Smooth muscle cell (in vitro differentiated cells): ENCODE measurements around the gene RENBP. TPM values are rescaled to one million over a fixed set of nuclear protein-coding genes. Genes with fewer than 3 reads are reported as not detected.

Experiments used
- DNase-seq: peaks from one replicate; lab custom pipeline; 2025; ENCODE audit not compliant: unreplicated experiment; lab: John Stamatoyannopoulos, UW
- H2AFZ ChIP-seq: fragments of 200-600 bp; sonication (generic); 2 replicates; pipeline ENCODE4 v1.6.0; 2016; ENCODE audit warnings: antibody characterized with exemption, low read depth, mild to moderate bottlenecking
- H3F3A ChIP-seq: fragments of 200-600 bp; sonication (generic); 2 replicates; pipeline ENCODE4 v1.6.0; 2017; ENCODE audit warnings: antibody characterized with exemption, low read depth
- H3K27ac ChIP-seq: fragments of 200-600 bp; sonication (generic); 2 replicates; pipeline ENCODE4 v1.5.1; 2016; ENCODE audit warnings: low read depth, mild to moderate bottlenecking
- H3K27me3 ChIP-seq: fragments of 200-600 bp; sonication (generic); 2 replicates; pipeline ENCODE4 v1.6.1; 2016; ENCODE audit warnings: low read depth, mild to moderate bottlenecking
- H3K36me3 ChIP-seq: fragments of 200-600 bp; sonication (generic); 2 replicates; pipeline ENCODE4 v1.5.1; 2016; ENCODE audit warnings: low read depth
- H3K4me1 ChIP-seq: fragments of 200-600 bp; sonication (generic); 2 replicates; pipeline ENCODE4 v1.5.1; 2016; ENCODE audit warnings: low read depth
- H3K4me2 ChIP-seq: fragments of 200-600 bp; sonication (generic); 2 replicates; pipeline ENCODE4 v1.6.0; 2016; ENCODE audit warnings: mild to moderate bottlenecking
- H3K4me3 ChIP-seq: fragments of 200-600 bp; sonication (generic); 2 replicates; pipeline ENCODE4 v1.5.1; 2016; ENCODE audit warnings: mild to moderate bottlenecking
- H3K79me2 ChIP-seq: fragments of 200-600 bp; sonication (generic); 2 replicates; pipeline ENCODE4 v1.6.0; 2016; ENCODE audit warnings: low read depth, mild to moderate bottlenecking
- H3K9ac ChIP-seq: fragments of 200-600 bp; sonication (generic); 2 replicates; pipeline ENCODE4 v1.6.0; 2016; ENCODE audit warnings: low read depth
- H3K9me3 ChIP-seq: fragments of 200-600 bp; sonication (generic); replicated peaks from 2 replicates; pipeline ENCODE4 v1.5.1; 2016; ENCODE audit warnings: low read depth
- H4K20me1 ChIP-seq: fragments of 200-600 bp; sonication (generic); 2 replicates; pipeline ENCODE4 v1.6.0; 2016; ENCODE audit warnings: low read depth
- WGBS: methylation state at CpG from one replicate; pipeline ENCODE4 v1.1.7; 2016; ENCODE audit warnings: low lambda C conversion rate; 5-methylcytosine and 5-hydroxymethylcytosine counted together
- polyA plus RNA-seq: library from polyadenylated mRNA; unstranded; fragments of >200 nt; fragmentation: Nextera tagmentation; extraction: Ambion mirVana; gene quantifications from 2 replicates; pipeline ENCODE4 v1.2.1, GENCODE V29; 2016
- total RNA-seq: library from RNA; depleted of rRNA; stranded (reverse); fragments of >200 nt; gene quantifications from 2 replicates; pipeline ENCODE4 v1.2.3, GENCODE V29; 2014
- TF ChIP-seq, protein P1 (sequence below): fragments of 200-600 bp; sonication (generic); IDR thresholded peaks from 2 replicates; pipeline ENCODE4 v1.5.1; 2017; ENCODE audit warnings: borderline replicate concordance, mild to moderate bottlenecking, antibody characterized with exemption; ENCODE audit not compliant: insufficient read depth, poor library complexity, severe bottlenecking

The RENBP gene
- total and polyA plus RNA-seq, 2 experiments from 2014 or later, result 0.11 TPM; not detected in 1

DNA sequence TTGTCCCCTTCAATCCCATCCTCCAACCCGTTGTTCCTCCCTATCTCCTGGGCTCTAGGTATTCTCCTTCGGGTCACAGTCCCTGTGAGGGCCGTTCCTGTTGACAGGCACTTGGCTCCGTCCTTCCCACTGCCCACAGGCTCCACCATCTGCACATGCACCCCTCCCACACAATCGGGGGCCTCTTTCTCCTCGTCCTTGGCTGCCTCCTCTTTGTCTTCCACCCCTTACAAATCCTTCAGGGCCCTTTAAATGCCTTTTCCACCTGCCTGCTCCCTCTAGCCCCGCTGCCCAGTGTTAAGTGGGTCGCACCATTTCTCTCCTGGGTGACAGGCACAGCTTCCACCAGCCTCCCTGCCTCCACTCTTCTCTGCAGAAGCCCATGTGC is 42.7 kb downstream of the RENBP start:
- H3K27ac ChIP-seq, result no peak overlapping the region
- no peaks in the 10 kb centered on the region for H3K4me1 ChIP-seq
- H3K9me3 ChIP-seq, result no peaks in the 10 kb centered on the region
- TF ChIP-seq, protein P1, sequence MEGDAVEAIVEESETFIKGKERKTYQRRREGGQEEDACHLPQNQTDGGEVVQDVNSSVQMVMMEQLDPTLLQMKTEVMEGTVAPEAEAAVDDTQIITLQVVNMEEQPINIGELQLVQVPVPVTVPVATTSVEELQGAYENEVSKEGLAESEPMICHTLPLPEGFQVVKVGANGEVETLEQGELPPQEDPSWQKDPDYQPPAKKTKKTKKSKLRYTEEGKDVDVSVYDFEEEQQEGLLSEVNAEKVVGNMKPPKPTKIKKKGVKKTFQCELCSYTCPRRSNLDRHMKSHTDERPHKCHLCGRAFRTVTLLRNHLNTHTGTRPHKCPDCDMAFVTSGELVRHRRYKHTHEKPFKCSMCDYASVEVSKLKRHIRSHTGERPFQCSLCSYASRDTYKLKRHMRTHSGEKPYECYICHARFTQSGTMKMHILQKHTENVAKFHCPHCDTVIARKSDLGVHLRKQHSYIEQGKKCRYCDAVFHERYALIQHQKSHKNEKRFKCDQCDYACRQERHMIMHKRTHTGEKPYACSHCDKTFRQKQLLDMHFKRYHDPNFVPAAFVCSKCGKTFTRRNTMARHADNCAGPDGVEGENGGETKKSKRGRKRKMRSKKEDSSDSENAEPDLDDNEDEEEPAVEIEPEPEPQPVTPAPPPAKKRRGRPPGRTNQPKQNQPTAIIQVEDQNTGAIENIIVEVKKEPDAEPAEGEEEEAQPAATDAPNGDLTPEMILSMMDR, result no peak
- no peaks in the 10 kb centered on the region for H3K79me2 ChIP-seq
- H3F3A ChIP-seq, result no peaks in the 10 kb centered on the region
- H3K9ac ChIP-seq, result no peak overlapping the region
- H3K27me3 ChIP-seq, result no peaks in the 10 kb centered on the region
- no peak overlapping the region for H3K4me2 ChIP-seq
- 70% methylated on average over 8 of the region's 8 CpGs for WGBS
- no peak overlapping the region for H2AFZ ChIP-seq
- no peaks in the 10 kb centered on the region for H4K20me1 ChIP-seq
- no peak for DNase-seq
- no peaks in the 10 kb centered on the region for H3K36me3 ChIP-seq
- H3K4me3 ChIP-seq, result no peak overlapping the region

DNA sequence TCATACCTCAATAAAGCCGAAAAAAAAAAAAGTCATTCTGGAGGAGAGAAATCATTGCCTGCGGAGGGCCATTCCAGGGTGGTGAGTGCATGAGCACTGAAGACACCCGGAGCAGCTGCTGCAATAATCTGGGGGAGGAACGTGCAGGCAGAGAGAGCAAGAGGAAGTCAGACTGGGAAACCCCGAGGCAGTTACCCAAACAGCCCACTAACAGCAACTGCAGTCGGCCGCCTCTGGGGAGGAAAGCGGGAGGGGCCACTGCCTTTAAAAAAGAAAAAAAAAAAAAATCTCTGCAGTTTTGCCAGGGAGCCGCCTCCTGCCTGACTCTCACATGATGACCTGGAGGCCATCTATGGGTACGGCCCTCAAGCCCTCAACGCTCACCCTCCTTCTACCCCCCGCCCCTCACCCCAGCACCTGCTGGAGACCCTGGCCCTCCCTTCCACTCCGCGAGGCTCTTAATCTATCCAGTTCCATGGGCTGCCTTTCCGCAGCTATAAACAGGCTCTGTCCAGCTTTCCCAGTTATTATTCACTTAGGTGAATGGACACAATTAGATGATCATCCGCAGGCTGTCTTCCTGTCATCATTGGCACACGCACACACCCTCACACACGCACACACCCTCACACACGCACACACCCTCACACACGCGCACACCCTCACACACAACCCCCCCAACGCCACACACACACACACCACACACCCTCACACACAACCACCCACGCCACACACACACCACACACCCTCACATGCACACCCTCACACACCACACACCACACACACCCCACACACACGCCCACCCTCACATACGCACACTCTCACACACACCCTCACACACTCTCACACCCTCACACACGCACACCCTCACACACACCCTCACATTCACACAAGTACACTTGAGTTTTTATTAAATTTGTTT is 43.4 kb downstream of the RENBP start:
- H3K4me1 ChIP-seq, result no peaks in the 10 kb centered on the region
- H3K4me2 ChIP-seq, result peak overlapping the region; percentile 44
- H3K9ac ChIP-seq, result no peak overlapping the region
- no peaks in the 10 kb centered on the region for H3F3A ChIP-seq
- DNase-seq, result no peak
- no peaks in the 10 kb centered on the region for H3K27me3 ChIP-seq
- no peak overlapping the region for H2AFZ ChIP-seq
- WGBS, result 60% methylated on average over 18 of the region's 26 CpGs
- TF ChIP-seq, protein P1, result no peak
- H3K27ac ChIP-seq, result peak overlapping the region; percentile 42
- H3K4me3 ChIP-seq, result no peak overlapping the region
- no peaks in the 10 kb centered on the region for H3K9me3 ChIP-seq
- no peaks in the 10 kb centered on the region for H3K36me3 ChIP-seq
- no peaks in the 10 kb centered on the region for H4K20me1 ChIP-seq
- H3K79me2 ChIP-seq, result no peaks in the 10 kb centered on the region

GRCh38 chrX:153897899-153898298 is 46.5 kb downstream of the RENBP start:
- no peak overlapping the region for H2AFZ ChIP-seq
- TF ChIP-seq, protein P1, result no peak
- H3K9me3 ChIP-seq, result no peaks in the 10 kb centered on the region
- no peak overlapping the region for H3K9ac ChIP-seq
- H3F3A ChIP-seq, result no peaks in the 10 kb centered on the region
- H3K79me2 ChIP-seq, result no peaks in the 10 kb centered on the region
- no peak overlapping the region for H3K27ac ChIP-seq
- H4K20me1 ChIP-seq, result no peaks in the 10 kb centered on the region
- no peak for DNase-seq
- no peaks in the 10 kb centered on the region for H3K36me3 ChIP-seq
- H3K4me3 ChIP-seq, result no peak overlapping the region
- H3K27me3 ChIP-seq, result no peaks in the 10 kb centered on the region
- no peak overlapping the region for H3K4me2 ChIP-seq
- H3K4me1 ChIP-seq, result no peaks in the 10 kb centered on the region

DNA sequence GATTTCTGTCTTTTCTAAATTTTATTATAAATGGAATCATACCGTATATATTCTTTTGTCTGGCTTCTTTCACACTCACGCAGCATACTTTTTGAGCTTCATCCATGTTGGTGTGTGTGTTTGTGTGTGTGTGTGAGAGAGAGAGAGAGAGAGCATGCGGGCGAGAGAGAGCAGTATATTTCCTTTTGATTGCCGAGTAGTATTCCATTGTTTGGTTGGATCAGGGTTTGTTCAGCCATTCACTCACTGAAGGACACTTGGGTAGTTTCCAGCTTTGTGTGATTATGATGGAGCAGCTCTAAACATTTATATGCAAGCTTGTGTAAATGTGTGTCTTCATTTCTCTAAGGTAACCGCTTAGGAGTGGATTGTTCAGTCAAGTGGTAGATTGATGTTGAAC is 55.3 kb downstream of the RENBP start:
- no peaks in the 10 kb centered on the region for H3K9me3 ChIP-seq
- no peak overlapping the region for H3K4me2 ChIP-seq
- H2AFZ ChIP-seq, result no peak overlapping the region
- no peaks in the 10 kb centered on the region for H3K79me2 ChIP-seq
- peaks cover 7% of the 10 kb centered on the region for H3K4me1 ChIP-seq
- H3K36me3 ChIP-seq, result no peaks in the 10 kb centered on the region
- H3K27me3 ChIP-seq, result no peaks in the 10 kb centered on the region
- H3K27ac ChIP-seq, result no peak overlapping the region
- no peaks in the 10 kb centered on the region for H4K20me1 ChIP-seq
- no peak overlapping the region for H3K4me3 ChIP-seq
- no peak for DNase-seq
- TF ChIP-seq, protein P1, result no peak
- H3K9ac ChIP-seq, result no peak overlapping the region
- 90% methylated on average over 6 of the region's 6 CpGs for WGBS
- H3F3A ChIP-seq, result no peaks in the 10 kb centered on the region
